ENCODE data around the gene MAK.

The MAK gene

DNA sequence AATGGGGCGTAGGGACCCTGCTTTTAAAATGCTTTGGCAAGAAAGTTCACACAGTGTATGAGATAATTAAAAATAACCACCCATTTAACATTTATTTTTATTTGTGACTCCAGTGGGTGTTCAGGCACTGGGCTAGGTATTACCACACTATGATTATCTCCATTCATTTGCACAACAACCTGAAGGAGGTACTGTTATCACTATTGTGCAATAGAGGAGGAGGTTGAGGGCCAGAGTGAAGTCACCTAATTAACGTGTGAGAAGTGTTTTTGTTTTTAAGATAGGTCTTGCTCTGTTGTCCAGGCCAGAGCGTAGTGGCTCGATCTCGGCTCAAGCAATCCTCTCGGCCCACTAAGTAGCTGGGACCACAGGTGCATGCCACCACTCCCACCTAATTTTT lies 29.2 kb downstream of the MAK start:
- TF ChIP-seq EZH2 (IDR thresholded peaks at IDR 0.05) (no peak), POLR2AphosphoS5 (IDR thresholded peaks at IDR 0.05; ENCODE audit: borderline replicate concordance, low read depth, low read length) (no peak), FOXP2 (optimal IDR thresholded peaks at IDR 0.05; ENCODE audit: control extremely low read depth, extremely low read length, insufficient read depth) (no peak)
- no peaks in the 10 kb centered on the region for H3K9me3 ChIP-seq (ENCODE audit: low read depth, low read length)
- no peak overlapping the region for H3K9ac ChIP-seq (ENCODE audit: insufficient read length)
- H3K4me3 ChIP-seq: no peak overlapping the region
- DNase-seq (ENCODE audit: low read depth, low spot score): no peak
- H3K36me3 ChIP-seq (ENCODE audit: insufficient read depth, low read length): no peaks in the 10 kb centered on the region
- H3K27ac ChIP-seq: no peak overlapping the region

DNA sequence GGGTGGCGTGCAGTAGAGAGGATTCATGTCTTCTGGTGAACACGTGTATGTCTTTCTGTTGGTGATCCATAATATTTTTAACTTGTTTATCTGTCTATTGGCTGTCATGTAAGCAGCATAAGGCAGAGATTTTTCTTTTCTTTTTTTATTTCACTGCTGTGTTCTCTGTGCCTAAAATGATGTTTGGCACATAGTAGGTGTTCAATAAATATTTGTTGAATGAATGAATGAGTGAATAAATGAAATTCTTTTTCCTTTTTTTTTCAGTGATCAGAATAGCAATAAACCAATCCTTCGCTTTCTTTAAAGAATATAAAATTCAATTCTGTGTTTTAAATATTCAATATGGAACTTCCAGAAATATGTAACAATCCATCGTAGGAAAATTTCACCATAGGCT lies 30.0 kb downstream of the MAK start:
- no peak for DNase-seq (ENCODE audit: low read depth, low spot score)
- no peaks in the 10 kb centered on the region for H3K36me3 ChIP-seq (ENCODE audit: insufficient read depth, low read length)
- no peak for TF ChIP-seq EZH2 (IDR thresholded peaks at IDR 0.05)
- TF ChIP-seq POLR2AphosphoS5 (IDR thresholded peaks at IDR 0.05; ENCODE audit: borderline replicate concordance, low read depth, low read length): no peak
- TF ChIP-seq FOXP2 (optimal IDR thresholded peaks at IDR 0.05; ENCODE audit: control extremely low read depth, extremely low read length, insufficient read depth): no peak

GRCh38 chr6:10801224-10801848 lies 37.0 kb downstream of the MAK start:
- no peaks in the 10 kb centered on the region for H3K36me3 ChIP-seq (ENCODE audit: insufficient read depth, low read length)
- DNase-seq (ENCODE audit: low read depth, low spot score): no peak
- no peaks in the 10 kb centered on the region for H3K9me3 ChIP-seq (ENCODE audit: low read depth, low read length)
- no peak overlapping the region for H3K27ac ChIP-seq
- no peak overlapping the region for H3K4me3 ChIP-seq
- TF ChIP-seq EZH2 (IDR thresholded peaks at IDR 0.05) (no peak), FOXP2 (optimal IDR thresholded peaks at IDR 0.05; ENCODE audit: control extremely low read depth, extremely low read length, insufficient read depth) (no peak), POLR2AphosphoS5 (IDR thresholded peaks at IDR 0.05; ENCODE audit: borderline replicate concordance, low read depth, low read length) (no peak)
- H3K9ac ChIP-seq (ENCODE audit: insufficient read length): no peak overlapping the region

More for the DNA sequence above, 30.0 kb downstream of the MAK start:
- Histone ChIP-seq H3K9me3 (ENCODE audit: low read depth, low read length) (no peaks in the 10 kb centered on the region), H3K4me3 (no peak overlapping the region), H3K27ac (no peak overlapping the region), H3K9ac (ENCODE audit: insufficient read length) (no peak overlapping the region)

GRCh38 chr6:10800810-10801209 lies 37.5 kb downstream of the MAK start:
- no peak for TF ChIP-seq FOXP2 (optimal IDR thresholded peaks at IDR 0.05; ENCODE audit: control extremely low read depth, extremely low read length, insufficient read depth)
- TF ChIP-seq POLR2AphosphoS5 (IDR thresholded peaks at IDR 0.05; ENCODE audit: borderline replicate concordance, low read depth, low read length): no peak
- TF ChIP-seq EZH2 (IDR thresholded peaks at IDR 0.05): no peak
- Histone ChIP-seq H3K27ac (no peak overlapping the region), H3K9me3 (ENCODE audit: low read depth, low read length) (no peaks in the 10 kb centered on the region), H3K36me3 (ENCODE audit: insufficient read depth, low read length) (no peaks in the 10 kb centered on the region), H3K9ac (ENCODE audit: insufficient read length) (no peak overlapping the region), H3K4me3 (no peak overlapping the region)
- DNase-seq (ENCODE audit: low read depth, low spot score): no peak

DNA sequence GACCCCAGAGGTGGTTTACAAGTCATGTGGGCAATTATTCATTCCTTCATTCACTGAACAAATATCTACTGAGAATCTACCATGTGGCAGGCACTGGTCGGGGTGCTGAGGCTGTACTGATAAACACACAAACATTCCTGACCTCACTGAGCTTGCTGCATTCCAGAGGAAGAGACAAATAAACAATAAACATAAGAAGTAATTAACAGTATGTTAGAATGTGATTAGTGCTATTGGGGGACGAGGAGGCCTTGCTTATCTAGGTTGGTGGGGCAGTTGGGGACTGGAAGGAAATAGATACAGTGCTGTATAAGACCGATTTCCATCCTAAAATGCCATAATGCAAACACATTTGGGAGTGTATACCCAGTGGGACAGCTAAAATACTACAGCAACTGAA lies 44.1 kb downstream of the MAK start:
- H3K27ac ChIP-seq: no peak overlapping the region
- peaks cover 6% of the 10 kb centered on the region; the same call in 1 of the 2 replicates for H3K36me3 ChIP-seq (ENCODE audit: insufficient read depth, low read length)
- H3K9me3 ChIP-seq (ENCODE audit: low read depth, low read length): no peaks in the 10 kb centered on the region
- TF ChIP-seq POLR2AphosphoS5 (IDR thresholded peaks at IDR 0.05; ENCODE audit: borderline replicate concordance, low read depth, low read length): no peak
- TF ChIP-seq FOXP2 (optimal IDR thresholded peaks at IDR 0.05; ENCODE audit: control extremely low read depth, extremely low read length, insufficient read depth): no peak
- TF ChIP-seq EZH2 (IDR thresholded peaks at IDR 0.05): no peak
- H3K4me3 ChIP-seq: no peak overlapping the region
- no peak for DNase-seq (ENCODE audit: low read depth, low spot score)
- H3K9ac ChIP-seq (ENCODE audit: insufficient read length): no peak overlapping the region

DNA sequence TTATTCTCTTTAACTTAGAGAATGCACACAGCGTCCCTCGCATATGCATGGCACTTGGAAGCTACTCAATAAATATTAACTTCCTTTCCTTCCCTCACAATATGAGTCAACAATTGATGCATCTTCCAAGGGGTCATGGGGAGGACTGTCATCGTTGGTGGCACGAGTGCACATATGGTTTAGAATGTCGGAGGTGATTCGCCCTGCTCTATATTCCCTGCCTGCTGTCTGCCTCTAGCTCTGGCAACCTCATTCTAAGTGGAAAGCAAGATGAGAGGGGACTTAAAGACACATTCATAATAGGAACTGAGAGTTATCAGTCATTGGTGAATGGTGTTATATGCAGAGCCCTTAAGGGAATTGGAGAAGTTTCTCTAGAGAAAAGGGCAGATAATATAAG lies 44.6 kb downstream of the MAK start:
- no peaks in the 10 kb centered on the region for H3K9me3 ChIP-seq (ENCODE audit: low read depth, low read length)
- TF ChIP-seq EZH2 (IDR thresholded peaks at IDR 0.05): no peak
- no peak for TF ChIP-seq FOXP2 (optimal IDR thresholded peaks at IDR 0.05; ENCODE audit: control extremely low read depth, extremely low read length, insufficient read depth)
- TF ChIP-seq POLR2AphosphoS5 (IDR thresholded peaks at IDR 0.05; ENCODE audit: borderline replicate concordance, low read depth, low read length): no peak
- no peak overlapping the region for H3K4me3 ChIP-seq
- no peak overlapping the region for H3K27ac ChIP-seq
- no peak for DNase-seq (ENCODE audit: low read depth, low spot score)
- peaks cover 6% of the 10 kb centered on the region; the same call in 1 of the 2 replicates for H3K36me3 ChIP-seq (ENCODE audit: insufficient read depth, low read length)
- no peak overlapping the region for H3K9ac ChIP-seq (ENCODE audit: insufficient read length)

DNA sequence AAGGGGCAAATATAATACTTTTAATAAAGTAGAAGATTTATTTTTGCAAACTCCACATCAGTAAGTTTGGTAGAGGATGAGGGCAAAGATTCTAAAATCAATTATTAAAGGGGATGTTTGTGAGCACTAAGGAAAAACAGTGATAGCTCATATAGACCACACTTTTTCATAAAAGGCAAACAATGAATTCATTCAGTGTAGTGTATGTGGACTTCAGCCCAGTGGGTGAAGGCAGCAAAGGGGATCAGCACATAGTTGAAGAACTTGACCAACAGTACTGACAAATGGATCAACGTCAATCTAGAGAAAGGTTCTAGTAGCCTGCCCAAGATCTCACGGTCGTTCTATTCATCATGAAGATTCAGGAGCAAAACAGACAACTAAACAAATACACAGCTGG lies 45.3 kb downstream of the MAK start:
- H3K27ac ChIP-seq: no peak overlapping the region

GRCh38 chr6:10792101-10792500 lies 46.2 kb downstream of the MAK start:
- Histone ChIP-seq H3K9me3 (ENCODE audit: low read depth, low read length) (no peaks in the 10 kb centered on the region), H3K9ac (ENCODE audit: insufficient read length) (no peak overlapping the region), H3K27ac (no peak overlapping the region), H3K36me3 (ENCODE audit: insufficient read depth, low read length) (peaks cover 6% of the 10 kb centered on the region; the same call in 1 of the 2 replicates), H3K4me3 (no peak overlapping the region)
- TF ChIP-seq POLR2AphosphoS5 (IDR thresholded peaks at IDR 0.05; ENCODE audit: borderline replicate concordance, low read depth, low read length) (no peak), EZH2 (IDR thresholded peaks at IDR 0.05) (no peak), FOXP2 (optimal IDR thresholded peaks at IDR 0.05; ENCODE audit: control extremely low read depth, extremely low read length, insufficient read depth) (no peak)
- DNase-seq (ENCODE audit: low read depth, low spot score): no peak

More for the DNA sequence above, 45.3 kb downstream of the MAK start:
- Histone ChIP-seq H3K4me3 (no peak overlapping the region), H3K9me3 (ENCODE audit: low read depth, low read length) (no peaks in the 10 kb centered on the region), H3K9ac (ENCODE audit: insufficient read length) (no peak overlapping the region), H3K36me3 (ENCODE audit: insufficient read depth, low read length) (peaks cover 6% of the 10 kb centered on the region; the same call in 1 of the 2 replicates)
- TF ChIP-seq POLR2AphosphoS5 (IDR thresholded peaks at IDR 0.05; ENCODE audit: borderline replicate concordance, low read depth, low read length) (no peak), FOXP2 (optimal IDR thresholded peaks at IDR 0.05; ENCODE audit: control extremely low read depth, extremely low read length, insufficient read depth) (no peak), EZH2 (IDR thresholded peaks at IDR 0.05) (no peak)
- DNase-seq (ENCODE audit: low read depth, low spot score): no peak

- no peak overlapping the region for H3K4me3 ChIP-seq
- no peak overlapping the region for H3K27ac ChIP-seq
- TF ChIP-seq EZH2 (IDR thresholded peaks at IDR 0.05): no peak
- TF ChIP-seq FOXP2 (optimal IDR thresholded peaks at IDR 0.05; ENCODE audit: control extremely low read depth, extremely low read length, insufficient read depth): no peak
- H3K9ac ChIP-seq (ENCODE audit: insufficient read length): no peak overlapping the region
- peaks cover 6% of the 10 kb centered on the region; the same call in 1 of the 2 replicates for H3K36me3 ChIP-seq (ENCODE audit: insufficient read depth, low read length)
- H3K9me3 ChIP-seq (ENCODE audit: low read depth, low read length): no peaks in the 10 kb centered on the region
- no peak for DNase-seq (ENCODE audit: low read depth, low spot score)
Observed at GRCh38 chr6:10791673-10792072, 46.7 kb downstream of the MAK start.
